Esophagus muscularis mucosa (tissue), 4 donors: ENCODE data around the gene SMCO2. TPM values are rescaled to one million over a fixed set of nuclear protein-coding genes. Genes with fewer than 3 reads are reported as not detected.

Experiments
- DNase-seq: peaks from one replicate; pipeline ENCODE4 v3.0.0-alpha.2; 2017; ENCODE audit errors: extremely low spot score
- H3K27ac ChIP-seq, 4 donors: fragments of 200-600 bp; sonication (generic); replicated peaks in 1 of 4; 1 replicate in 3 of 4; 2 replicates in 1 of 4; pipeline ENCODE4 v1.5.1; 2016 to 2019; ENCODE audit warnings: mild to moderate bottlenecking in 1 of 4
- H3K27me3 ChIP-seq, 4 donors: fragments of 200-600 bp; sonication (generic); one replicate each; pipeline versions ENCODE4 v1.5.1 to v1.6.0; 2016 to 2019
- H3K36me3 ChIP-seq, 4 donors: fragments of 200-600 bp; sonication (generic); one replicate each; pipeline ENCODE4 v1.5.1; 2016 to 2019
- H3K4me1 ChIP-seq, 4 donors: fragments of 200-600 bp; sonication (generic); one replicate each; pipeline ENCODE4 v1.5.1; 2016 to 2019
- H3K4me3 ChIP-seq, 4 donors: fragments of 200-600 bp; sonication (generic); 1 replicate in 2 of 4; 2 replicates in 2 of 4; pipeline ENCODE4 v1.5.1; 2016 to 2019; ENCODE audit warnings: mild to moderate bottlenecking in 4 of 4, moderate library complexity in 1 of 4
- H3K9me3 ChIP-seq, 4 donors: fragments of 200-600 bp; sonication (generic); 1 replicate in 3 of 4; 2 replicates in 1 of 4; pipeline ENCODE4 v1.5.1; 2016 to 2019
- EP300 ChIP-seq: sonication (generic); formaldehyde crosslinking; IDR thresholded peaks from one replicate; pipeline ENCODE4 v1.6.1; 2017; ENCODE audit warnings: antibody characterized with exemption
- POLR2A ChIP-seq: fragments of 450-650 bp; IDR thresholded peaks from one replicate; pipeline ENCODE4 v1.6.1; 2017; ENCODE audit warnings: antibody characterized with exemption, moderate library complexity, mild to moderate bottlenecking, low read depth
- POLR2AphosphoS5 ChIP-seq, 2 donors: sonication (generic); formaldehyde crosslinking; IDR thresholded peaks; one replicate each; pipeline ENCODE4 v1.6.1; 2017; ENCODE audit warnings: antibody characterized with exemption in 2 of 2
- WGBS: methylation state at CpG from one replicate; pipeline ENCODE4 v1.1.5; 2018; 5-methylcytosine and 5-hydroxymethylcytosine counted together
- intact Hi-C: fragments of 100-400 bp; cut with DNase I; formaldehyde crosslinking; loops from one replicate; pipeline ENCODE4 v1.15.1; 2023
- total RNA-seq, 4 donors: library from RNA; depleted of rRNA; stranded (reverse); fragments of >200 nt; gene quantifications; one replicate each; pipeline versions ENCODE4 v1.1.0 to v1.2.1, GENCODE V29; 2016
- TF ChIP-seq, protein P1 (sequence below), 3 experiments: fragments of 200-600 bp in 2 of 3; fragments of 450-650 bp in 1 of 3; sonication (generic) in 2 of 3; IDR thresholded peaks; one replicate each; pipeline ENCODE4 v1.5.1; 2017 to 2019; ENCODE audit warnings: antibody characterized with exemption in 3 of 3, mild to moderate bottlenecking in 2 of 3, moderate library complexity in 1 of 3

Gene SMCO2
- total RNA-seq, 4 donors from 2014 or later, result not detected

GRCh38 chr12:27521066-27521465 lies 74.5 kb downstream of the SMCO2 start:
- Histone ChIP-seq H3K27me3 (no peaks in the 10 kb centered on the region), H3K4me1 (peaks cover 21 to 40% (median 37%) of the 10 kb centered on the region in 4 donors), H3K27ac (peak overlapping the region in 3 of 4 donors; percentile 6 to 58 (median 31)), H3K4me3 (no peak overlapping the region), H3K36me3 (no peaks in the 10 kb centered on the region), H3K9me3 (no peaks in the 10 kb centered on the region)
- WGBS, result 50% methylated on average over 4 of the region's 4 CpGs
- TF ChIP-seq EP300 (no peak), POLR2A (no peak), POLR2AphosphoS5 (IDR thresholded peaks at IDR 0.05) (peak; percentile 14 to 46)
- TF ChIP-seq, protein P1, sequence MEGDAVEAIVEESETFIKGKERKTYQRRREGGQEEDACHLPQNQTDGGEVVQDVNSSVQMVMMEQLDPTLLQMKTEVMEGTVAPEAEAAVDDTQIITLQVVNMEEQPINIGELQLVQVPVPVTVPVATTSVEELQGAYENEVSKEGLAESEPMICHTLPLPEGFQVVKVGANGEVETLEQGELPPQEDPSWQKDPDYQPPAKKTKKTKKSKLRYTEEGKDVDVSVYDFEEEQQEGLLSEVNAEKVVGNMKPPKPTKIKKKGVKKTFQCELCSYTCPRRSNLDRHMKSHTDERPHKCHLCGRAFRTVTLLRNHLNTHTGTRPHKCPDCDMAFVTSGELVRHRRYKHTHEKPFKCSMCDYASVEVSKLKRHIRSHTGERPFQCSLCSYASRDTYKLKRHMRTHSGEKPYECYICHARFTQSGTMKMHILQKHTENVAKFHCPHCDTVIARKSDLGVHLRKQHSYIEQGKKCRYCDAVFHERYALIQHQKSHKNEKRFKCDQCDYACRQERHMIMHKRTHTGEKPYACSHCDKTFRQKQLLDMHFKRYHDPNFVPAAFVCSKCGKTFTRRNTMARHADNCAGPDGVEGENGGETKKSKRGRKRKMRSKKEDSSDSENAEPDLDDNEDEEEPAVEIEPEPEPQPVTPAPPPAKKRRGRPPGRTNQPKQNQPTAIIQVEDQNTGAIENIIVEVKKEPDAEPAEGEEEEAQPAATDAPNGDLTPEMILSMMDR (IDR thresholded peaks at IDR 0.05), result no peak
- intact Hi-C loops, result no loop called here
- no peak for DNase-seq

DNA sequence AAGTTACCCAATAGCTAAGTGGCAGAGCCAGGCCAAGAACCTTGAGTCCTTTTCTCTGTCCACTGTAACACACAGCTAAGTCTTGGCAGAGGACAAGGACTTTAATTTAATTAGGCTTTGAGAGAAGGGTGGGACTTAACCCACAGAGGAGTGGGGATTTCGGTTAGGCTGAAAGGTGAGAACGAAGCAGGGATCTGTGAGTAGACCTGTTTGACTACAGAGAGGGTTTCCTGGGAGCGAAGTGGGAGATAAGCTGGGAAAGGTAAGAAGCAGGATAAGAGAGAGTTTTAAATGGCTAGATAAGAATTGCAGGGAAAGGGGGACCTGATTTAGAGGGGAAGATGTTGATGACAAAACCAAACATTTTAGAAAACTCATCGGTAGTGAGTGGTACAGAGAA lies 75.4 kb downstream of the SMCO2 start:
- Histone ChIP-seq H3K9me3 (no peaks in the 10 kb centered on the region), H3K27ac (peak overlapping the region in 3 of 4 donors; percentile 16 to 58 (median 31)), H3K4me1 (peaks cover 28 to 43% (median 40%) of the 10 kb centered on the region in 4 donors), H3K27me3 (no peaks in the 10 kb centered on the region), H3K4me3 (no peak overlapping the region), H3K36me3 (no peaks in the 10 kb centered on the region)
- 96% methylated on average over 4 of the region's 4 CpGs for WGBS
- intact Hi-C loops, result no loop called here
- no peak for DNase-seq
- TF ChIP-seq, protein P1 (IDR thresholded peaks at IDR 0.05), result no peak
- TF ChIP-seq EP300 (no peak), POLR2AphosphoS5 (IDR thresholded peaks at IDR 0.05) (no peak), POLR2A (no peak)

GRCh38 chr12:27523305-27523641 lies 76.7 kb downstream of the SMCO2 start:
- H3K27ac ChIP-seq, result peak overlapping the region; percentile 83 to 94 (median 88)
- H3K4me1 ChIP-seq, result peaks cover 35 to 43% (median 40%) of the 10 kb centered on the region in 4 donors
- H3K4me3 ChIP-seq, result peak overlapping the region; percentile 68 to 78 (median 74)
- no peaks in the 10 kb centered on the region for H3K36me3 ChIP-seq
- H3K27me3 ChIP-seq, result no peaks in the 10 kb centered on the region
- intact Hi-C loops, result no loop called here
- no peak for DNase-seq
- no peak for TF ChIP-seq POLR2AphosphoS5 (IDR thresholded peaks at IDR 0.05)
- WGBS, result 1% methylated on average over 6 of the region's 6 CpGs
- H3K9me3 ChIP-seq, result no peaks in the 10 kb centered on the region

- WGBS, result 1% methylated on average over 22 of the region's 41 CpGs
- Histone ChIP-seq H3K27me3 (no peaks in the 10 kb centered on the region), H3K27ac (peak within 1 kb of the TSS; percentile 83 to 94 (median 88)), H3K9me3 (no peaks in the 10 kb centered on the region), H3K4me1 (peaks cover 39 to 43% (median 42%) of the 10 kb centered on the region in 4 donors), H3K36me3 (no peaks in the 10 kb centered on the region), H3K4me3 (peak within 1 kb of the TSS; percentile 68 to 78 (median 74))
- peak; percentile 100 for DNase-seq
- no peak for TF ChIP-seq EP300
- TF ChIP-seq, protein P1 (IDR thresholded peaks at IDR 0.05), result peak in 2 of 3 experiments; percentile 16 to 48
- TF ChIP-seq POLR2A, result peak; percentile 86
- TF ChIP-seq POLR2AphosphoS5 (IDR thresholded peaks at IDR 0.05), result peak; percentile 90 to 97
- intact Hi-C loops, result no loop called here
Observed at GRCh38 chr12:27523642-27524493, 77.3 kb downstream of the SMCO2 start, which contains the start of gene PPFIBP1. Gene PPFIBP1, plus strand, starts transcription at chr12:27524206. Its CDS starts 109,191 bp downstream, at chr12:27633397.

- intact Hi-C loops, result no loop called here
- WGBS, result 0% methylated on average over 4 of the region's 8 CpGs
- TF ChIP-seq EP300 (no peak), POLR2AphosphoS5 (IDR thresholded peaks at IDR 0.05) (no peak), POLR2A (no peak)
- TF ChIP-seq, protein P1 (IDR thresholded peaks at IDR 0.05), result no peak
- DNase-seq, result no peak
- no peaks in the 10 kb centered on the region for H3K27me3 ChIP-seq
- H3K36me3 ChIP-seq, result no peaks in the 10 kb centered on the region
- H3K27ac ChIP-seq, result peak overlapping the region; percentile 83 to 94 (median 88)
- no peaks in the 10 kb centered on the region for H3K9me3 ChIP-seq
- peak overlapping the region; percentile 68 to 78 (median 74) for H3K4me3 ChIP-seq
- peaks cover 42 to 43% (median 42%) of the 10 kb centered on the region in 4 donors for H3K4me1 ChIP-seq
Observed at GRCh38 chr12:27524494-27524835, 77.9 kb downstream of the SMCO2 start.
